Uterus (tissue), 4 donors: ENCODE data around the gene CALN1. TPM values are rescaled to one million over a fixed set of nuclear protein-coding genes. Genes with fewer than 3 reads are reported as not detected.

Experiments
- DNase-seq, 2 donors: peaks; one replicate each; pipeline ENCODE4 v3.0.0-alpha.2; 2019 to 2020
- H3K27ac ChIP-seq, 2 donors: fragments of 200-600 bp; sonication (generic); 1 replicate in 1 of 2; 2 replicates in 1 of 2; pipeline ENCODE4 v1.5.1; 2016 to 2018
- H3K27me3 ChIP-seq, 2 donors: fragments of 200-600 bp; sonication (generic); one replicate each; pipeline ENCODE4 v1.5.1; 2018 to 2019; ENCODE audit warnings: control low read depth in 1 of 2
- H3K36me3 ChIP-seq, 2 donors: fragments of 200-600 bp; sonication (generic); one replicate each; pipeline ENCODE4 v1.5.1; 2019; ENCODE audit warnings: control low read depth in 1 of 2
- H3K4me1 ChIP-seq, 2 donors: fragments of 200-600 bp; sonication (generic); one replicate each; pipeline ENCODE4 v1.5.1; 2018 to 2019; ENCODE audit warnings: control low read depth in 1 of 2
- H3K4me3 ChIP-seq, 2 donors: fragments of 200-600 bp; sonication (generic); 1 replicate in 1 of 2; 2 replicates in 1 of 2; pipeline ENCODE4 v1.5.1; 2018 to 2019; ENCODE audit warnings: mild to moderate bottlenecking in 1 of 2
- H3K9me3 ChIP-seq, 2 donors: fragments of 200-600 bp; sonication (generic); one replicate each; pipeline ENCODE4 v1.5.1; 2019; ENCODE audit warnings: control low read depth in 1 of 2
- POLR2A ChIP-seq, 2 donors: fragments of 450-650 bp; IDR thresholded peaks; one replicate each; pipeline ENCODE4 v1.6.1; 2016; ENCODE audit warnings: antibody characterized with exemption in 2 of 2, mild to moderate bottlenecking in 1 of 2, moderate library complexity in 1 of 2
- intact Hi-C: fragments of 100-400 bp; cut with DNase I; formaldehyde crosslinking; loops from one replicate; pipeline ENCODE4 v1.15.1; 2023; ENCODE audit warnings: low total_unique reads
- total RNA-seq, 4 donors: library from RNA; depleted of rRNA in 3 of 4; stranded (reverse); fragments of >200 nt in 3 of 4; gene quantifications; one replicate each; pipeline versions ENCODE4 v1.1.0 to v1.2.4, GENCODE V29; 2014 to 2023
- TF ChIP-seq, protein P1 (sequence below), 4 experiments: fragments of 200-600 bp in 2 of 4; fragments of 450-650 bp in 2 of 4; sonication (generic) in 2 of 4; IDR thresholded peaks; one replicate each; pipeline ENCODE4 v1.5.1; 2016 to 2019; ENCODE audit warnings: antibody characterized with exemption in 4 of 4, mild to moderate bottlenecking in 2 of 4, moderate library complexity in 1 of 4
- donor health status: DM: yes; HTN: yes; CAD: no.

Gene CALN1
- total RNA-seq, 4 donors from 2014 or later = 0.49 to 2.3 (median 1.5) TPM; not detected in 1

GRCh38 chr7:71988201-71988600, 423.9 kb downstream of the CALN1 start:
- Histone ChIP-seq H3K4me3 (no peak overlapping the region), H3K4me1 (no peaks in the 10 kb centered on the region), H3K27ac (no peak overlapping the region), H3K9me3 (no peaks in the 10 kb centered on the region), H3K36me3 (no peaks in the 10 kb centered on the region), H3K27me3 (no peaks in the 10 kb centered on the region)
- intact Hi-C loops = no loop called here
- DNase-seq = no peak
- no peak for TF ChIP-seq POLR2A (IDR thresholded peaks at IDR 0.05)
- TF ChIP-seq, protein P1, sequence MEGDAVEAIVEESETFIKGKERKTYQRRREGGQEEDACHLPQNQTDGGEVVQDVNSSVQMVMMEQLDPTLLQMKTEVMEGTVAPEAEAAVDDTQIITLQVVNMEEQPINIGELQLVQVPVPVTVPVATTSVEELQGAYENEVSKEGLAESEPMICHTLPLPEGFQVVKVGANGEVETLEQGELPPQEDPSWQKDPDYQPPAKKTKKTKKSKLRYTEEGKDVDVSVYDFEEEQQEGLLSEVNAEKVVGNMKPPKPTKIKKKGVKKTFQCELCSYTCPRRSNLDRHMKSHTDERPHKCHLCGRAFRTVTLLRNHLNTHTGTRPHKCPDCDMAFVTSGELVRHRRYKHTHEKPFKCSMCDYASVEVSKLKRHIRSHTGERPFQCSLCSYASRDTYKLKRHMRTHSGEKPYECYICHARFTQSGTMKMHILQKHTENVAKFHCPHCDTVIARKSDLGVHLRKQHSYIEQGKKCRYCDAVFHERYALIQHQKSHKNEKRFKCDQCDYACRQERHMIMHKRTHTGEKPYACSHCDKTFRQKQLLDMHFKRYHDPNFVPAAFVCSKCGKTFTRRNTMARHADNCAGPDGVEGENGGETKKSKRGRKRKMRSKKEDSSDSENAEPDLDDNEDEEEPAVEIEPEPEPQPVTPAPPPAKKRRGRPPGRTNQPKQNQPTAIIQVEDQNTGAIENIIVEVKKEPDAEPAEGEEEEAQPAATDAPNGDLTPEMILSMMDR (IDR thresholded peaks at IDR 0.05) = no peak

GRCh38 chr7:71987200-71987767, 424.9 kb downstream of the CALN1 start:
- H3K27me3 ChIP-seq = no peaks in the 10 kb centered on the region
- H3K4me1 ChIP-seq = no peaks in the 10 kb centered on the region
- no peak for DNase-seq
- H3K27ac ChIP-seq = no peak overlapping the region
- no peak overlapping the region for H3K4me3 ChIP-seq
- no peaks in the 10 kb centered on the region for H3K36me3 ChIP-seq
- intact Hi-C loops = no loop called here
- TF ChIP-seq POLR2A (IDR thresholded peaks at IDR 0.05) = no peak
- TF ChIP-seq, protein P1 (IDR thresholded peaks at IDR 0.05) = no peak
- no peaks in the 10 kb centered on the region for H3K9me3 ChIP-seq

GRCh38 chr7:71984348-71984747, 427.8 kb downstream of the CALN1 start:
- Histone ChIP-seq H3K4me3 (no peak overlapping the region), H3K27ac (no peak overlapping the region), H3K9me3 (no peaks in the 10 kb centered on the region), H3K36me3 (no peaks in the 10 kb centered on the region), H3K27me3 (no peaks in the 10 kb centered on the region), H3K4me1 (no peaks in the 10 kb centered on the region)
- DNase-seq = no peak
- TF ChIP-seq, protein P1 (IDR thresholded peaks at IDR 0.05) = no peak
- no peak for TF ChIP-seq POLR2A (IDR thresholded peaks at IDR 0.05)
- intact Hi-C loops = no loop called here

DNA sequence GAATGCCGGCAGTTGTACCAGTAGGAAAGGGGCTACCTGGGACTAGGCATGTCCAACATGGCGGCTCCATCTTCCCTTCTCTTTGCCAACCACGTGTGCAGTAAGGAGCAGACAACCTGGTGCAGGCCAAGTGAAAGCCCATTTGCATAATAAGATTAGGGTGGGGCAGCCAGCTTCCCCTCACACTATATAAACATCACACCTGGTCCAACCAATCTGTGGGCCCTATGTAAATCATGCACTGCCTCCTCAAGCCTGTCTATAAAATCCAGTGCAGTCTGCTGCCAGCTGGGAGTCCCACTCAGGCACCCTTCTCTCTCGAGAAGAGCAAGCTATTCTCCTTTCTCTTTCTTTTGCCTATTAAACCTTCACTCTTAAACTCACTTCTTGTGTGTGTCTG, 429.3 kb downstream of the CALN1 start:
- no peaks in the 10 kb centered on the region for H3K9me3 ChIP-seq
- no peaks in the 10 kb centered on the region for H3K36me3 ChIP-seq
- H3K27me3 ChIP-seq = no peaks in the 10 kb centered on the region
- no peak for DNase-seq
- H3K4me1 ChIP-seq = no peaks in the 10 kb centered on the region
- TF ChIP-seq, protein P1 (IDR thresholded peaks at IDR 0.05) = no peak
- TF ChIP-seq POLR2A (IDR thresholded peaks at IDR 0.05) = no peak
- H3K4me3 ChIP-seq = no peak overlapping the region
- no peak overlapping the region for H3K27ac ChIP-seq
- intact Hi-C loops = no loop called here

GRCh38 chr7:71976645-71977044, 435.5 kb downstream of the CALN1 start:
- intact Hi-C loops = no loop called here
- no peak for DNase-seq
- no peak overlapping the region for H3K27ac ChIP-seq

More at GRCh38 chr7:71976645-71977044, 435.5 kb downstream of the CALN1 start:
- Histone ChIP-seq H3K4me3 (no peak overlapping the region), H3K4me1 (no peaks in the 10 kb centered on the region), H3K9me3 (no peaks in the 10 kb centered on the region), H3K27me3 (no peaks in the 10 kb centered on the region), H3K36me3 (no peaks in the 10 kb centered on the region)
- TF ChIP-seq, protein P1 (IDR thresholded peaks at IDR 0.05) = no peak
- no peak for TF ChIP-seq POLR2A (IDR thresholded peaks at IDR 0.05)
